ENCODE data around the gene FZD4. TPM values are rescaled to one million over a fixed set of nuclear protein-coding genes. Genes with fewer than 3 reads are reported as not detected.
A peak's percentile ranks its signal among the peaks of the same experiment; 100 is the strongest.
"Not testable (repeated sequence)": the region's sequence is repeated elsewhere in the genome, so short reads cannot be mapped to it uniquely, and the experiment has no call there.

FZD4 gene
- total RNA-seq, 1 donor from 2014 or later, result 19.6 TPM

DNA sequence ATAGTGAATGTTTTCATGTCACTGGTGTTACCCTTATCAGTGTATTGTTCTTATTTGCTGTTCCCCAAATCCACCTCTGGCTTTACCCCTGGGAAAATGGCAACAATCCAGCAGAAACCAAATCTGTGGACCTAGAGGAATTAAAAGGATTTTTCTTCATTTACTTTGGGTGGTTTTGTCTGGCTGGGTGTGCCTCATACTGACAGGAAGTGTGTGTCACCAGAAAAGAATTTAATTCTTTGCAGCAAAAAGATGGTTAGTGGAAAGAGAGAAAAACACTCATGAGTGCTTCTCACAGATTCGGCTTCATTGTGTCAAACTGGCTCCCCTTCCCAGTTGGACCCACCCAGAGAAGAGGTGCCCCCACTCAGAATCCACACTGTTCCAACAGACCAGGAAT is 38.9 kb downstream of the FZD4 start:
- peak in 1 of 2 donors; percentile 8 for DNase-seq (ENCODE audit: low spot score in 2 of 2)
- FAIRE-seq, result no peak

DNA sequence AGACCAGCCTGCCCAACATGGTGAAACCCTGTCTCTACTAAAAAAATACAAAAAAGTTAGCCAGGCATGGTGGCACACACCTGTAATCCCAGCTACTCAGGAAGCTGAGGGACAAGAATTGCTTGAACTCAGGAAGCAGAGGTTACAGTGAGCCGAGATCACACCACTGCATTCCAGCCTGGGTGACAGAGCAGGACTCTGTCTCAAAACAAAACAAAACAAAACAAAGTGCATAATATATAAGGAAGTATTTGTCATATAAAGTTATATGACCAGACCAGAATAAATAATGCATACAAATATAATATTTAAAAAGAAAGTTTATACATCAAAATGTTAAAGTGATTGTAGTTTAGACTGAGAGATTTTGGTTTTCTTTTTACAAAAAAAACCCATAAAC is 39.3 kb downstream of the FZD4 start:
- not testable (repeated sequence) for FAIRE-seq; DNase-seq (ENCODE audit: low spot score in 2 of 2)

DNA sequence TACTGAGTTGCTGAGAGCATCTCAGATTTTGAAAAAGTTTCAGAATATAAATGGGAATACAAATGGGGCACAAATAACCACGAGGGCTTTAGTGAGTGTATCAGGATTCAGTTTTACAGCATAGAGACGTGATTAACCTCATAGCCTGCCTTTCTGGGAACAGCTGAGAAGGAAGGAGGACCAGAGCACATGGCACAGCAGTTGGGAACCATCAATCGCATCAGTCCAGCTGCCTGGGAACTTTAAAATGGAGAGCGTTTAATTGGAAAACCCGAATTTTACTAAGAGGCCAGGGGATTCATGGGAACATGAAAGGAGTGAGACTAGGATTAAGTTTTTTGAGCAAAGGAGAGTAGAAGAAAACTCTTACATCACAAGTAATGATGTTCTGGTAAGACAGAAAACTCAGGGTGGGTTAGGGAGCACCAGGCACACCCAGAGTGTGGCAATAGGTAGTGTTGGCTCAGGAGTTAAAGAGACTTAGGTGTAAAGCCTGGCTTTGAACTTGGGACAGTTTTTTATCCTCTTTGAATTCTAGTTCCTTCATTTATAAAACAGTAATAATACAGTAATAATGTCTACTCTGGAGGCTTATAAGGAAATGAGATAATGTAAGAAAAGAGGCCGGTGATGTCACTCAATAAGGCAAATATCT is 40.2 kb downstream of the FZD4 start:
- FAIRE-seq, result no peak
- DNase-seq (ENCODE audit: low spot score in 2 of 2), result no peak

DNA sequence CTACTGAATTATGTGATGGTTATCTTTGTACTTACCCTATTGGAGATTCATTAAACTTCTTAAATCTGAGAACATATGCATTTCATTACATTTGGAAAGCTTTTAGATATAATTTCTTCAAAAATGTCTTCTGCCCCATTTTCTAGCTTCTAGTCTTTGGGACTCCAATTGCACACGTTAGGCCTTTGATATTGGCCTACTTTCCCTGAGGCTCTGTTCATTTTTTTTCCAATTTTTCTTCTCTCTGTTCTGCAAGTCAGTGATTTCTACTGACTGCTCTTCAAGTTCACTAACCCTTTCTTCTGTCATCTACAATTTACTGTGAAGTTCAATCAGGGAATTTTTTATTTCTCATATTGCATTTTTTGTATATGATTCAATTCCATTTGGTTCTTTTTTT is 43.0 kb downstream of the FZD4 start:
- FAIRE-seq, result no peak
- DNase-seq (ENCODE audit: low spot score in 2 of 2), result no peak

DNA sequence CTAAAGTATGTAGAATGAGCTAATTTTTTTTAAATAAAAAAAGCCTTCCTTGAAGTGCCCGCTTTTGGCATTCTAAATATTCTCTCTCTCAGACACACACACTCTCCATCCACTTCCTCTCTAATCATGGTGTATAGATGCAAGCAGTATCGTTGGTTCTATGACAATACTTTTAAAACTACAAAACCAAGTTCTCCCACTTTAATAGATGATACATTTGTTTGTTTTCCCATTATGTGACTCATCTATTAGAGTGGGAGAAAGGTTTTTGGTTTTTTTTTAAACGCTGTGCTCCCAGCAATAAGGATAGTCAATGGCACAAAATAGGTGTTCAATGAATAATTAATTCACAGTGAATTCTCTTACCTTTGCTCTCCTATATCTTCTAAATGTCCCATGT is 44.6 kb downstream of the FZD4 start:
- no peak for FAIRE-seq
- DNase-seq (ENCODE audit: low spot score in 2 of 2), result no peak

DNA sequence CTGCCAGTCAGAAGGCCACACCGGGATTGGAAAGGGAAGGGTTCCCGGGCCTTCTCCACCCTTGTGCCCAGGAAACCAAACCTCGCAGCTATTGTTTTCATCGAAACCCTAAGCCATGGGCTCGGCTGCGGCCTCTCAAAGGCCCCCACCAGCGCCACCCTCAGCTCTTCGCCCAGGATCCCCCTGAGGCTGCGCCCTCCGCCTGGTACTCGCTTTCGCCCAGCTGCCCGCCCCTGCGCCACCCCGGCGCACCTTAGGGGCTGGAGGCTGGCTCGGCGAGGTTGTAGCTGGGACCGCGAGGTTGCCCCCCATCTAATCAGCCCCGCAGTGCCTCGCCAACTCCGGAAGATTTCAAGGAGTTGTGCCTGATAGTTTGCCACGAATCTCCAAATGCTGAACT is 49.0 kb downstream of the FZD4 start:
- FAIRE-seq (no peak), DNase-seq (ENCODE audit: low spot score in 2 of 2) (no peak)

DNA sequence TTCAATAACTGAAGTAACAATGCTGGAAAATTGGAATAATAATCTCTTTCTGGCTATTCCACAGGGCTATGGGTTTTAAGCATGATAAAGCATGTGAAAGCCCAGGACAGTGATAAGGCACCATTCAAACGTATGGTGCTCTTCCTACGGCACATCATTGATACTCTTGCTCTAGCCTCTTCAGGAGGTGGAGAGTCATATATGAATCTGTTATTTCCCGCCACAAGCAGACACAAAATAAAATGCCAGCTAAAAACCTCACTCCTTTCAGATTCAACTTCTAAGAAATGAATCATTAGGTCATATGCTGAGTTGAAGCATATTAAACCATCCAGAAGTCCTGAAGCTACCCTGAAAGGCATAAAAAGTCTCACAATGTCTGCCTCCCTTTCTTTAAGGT is 49.9 kb downstream of the FZD4 start:
- no peak for FAIRE-seq
- DNase-seq (ENCODE audit: low spot score in 2 of 2), result no peak

DNA sequence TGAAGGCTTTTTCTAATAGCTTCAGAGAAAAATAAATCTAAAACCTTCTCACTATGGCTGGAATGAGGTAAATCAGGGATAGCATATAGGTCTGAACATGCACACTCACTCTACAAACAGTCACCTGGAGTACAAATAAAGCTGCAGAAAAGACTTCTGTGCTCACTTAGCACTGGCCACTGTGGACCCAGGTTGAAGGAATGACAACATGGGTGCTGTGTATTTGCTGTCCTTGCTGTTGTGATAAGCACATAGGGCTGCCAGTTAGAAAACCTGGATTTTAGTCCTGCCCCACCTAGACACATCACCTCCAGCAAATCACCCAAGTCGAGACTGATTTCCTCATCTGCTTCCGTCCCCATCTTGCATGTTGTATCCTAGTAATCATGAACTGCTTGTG is 51.2 kb downstream of the FZD4 start:
- FAIRE-seq (no peak), DNase-seq (ENCODE audit: low spot score in 2 of 2) (no peak)

DNA sequence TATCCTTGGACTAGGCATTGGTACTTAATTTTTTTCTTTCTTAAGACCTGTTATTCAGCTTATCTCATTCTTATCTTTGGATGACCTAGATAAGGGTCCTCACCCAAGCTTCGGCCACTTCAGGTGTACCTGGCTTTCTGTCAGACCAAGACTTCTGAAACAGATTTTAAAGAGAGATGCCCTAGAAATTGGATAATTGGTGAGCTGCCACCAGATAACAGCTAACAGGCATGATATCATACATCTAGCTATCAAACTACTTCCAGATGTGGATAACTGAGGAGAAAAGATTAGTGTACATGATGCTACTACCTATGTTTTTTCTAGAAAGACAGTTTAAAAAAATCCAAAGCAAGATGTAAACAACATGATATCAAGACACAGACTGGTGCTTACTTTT is 52.9 kb downstream of the FZD4 start:
- no peak for DNase-seq (ENCODE audit: low spot score in 2 of 2)
- FAIRE-seq, result no peak

DNA sequence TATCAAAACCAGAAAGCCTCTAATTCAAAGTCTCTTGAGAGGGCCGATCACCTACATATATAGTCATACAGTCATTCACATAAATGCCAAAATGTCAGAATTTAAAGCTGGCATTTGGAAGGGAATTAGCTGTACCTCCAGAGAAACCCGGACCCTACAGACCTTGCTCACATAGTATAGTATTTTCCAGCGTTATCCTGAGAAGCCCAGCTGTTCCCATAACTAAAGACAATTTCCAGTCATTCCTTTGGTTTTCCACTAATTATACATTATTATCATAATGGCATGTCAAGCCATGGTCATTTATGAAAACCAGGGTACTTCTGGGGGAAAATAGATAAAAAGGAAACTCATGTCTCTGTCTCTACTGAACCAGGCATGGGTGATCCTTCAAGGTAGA is 53.6 kb downstream of the FZD4 start:
- no peak for FAIRE-seq

DNA sequence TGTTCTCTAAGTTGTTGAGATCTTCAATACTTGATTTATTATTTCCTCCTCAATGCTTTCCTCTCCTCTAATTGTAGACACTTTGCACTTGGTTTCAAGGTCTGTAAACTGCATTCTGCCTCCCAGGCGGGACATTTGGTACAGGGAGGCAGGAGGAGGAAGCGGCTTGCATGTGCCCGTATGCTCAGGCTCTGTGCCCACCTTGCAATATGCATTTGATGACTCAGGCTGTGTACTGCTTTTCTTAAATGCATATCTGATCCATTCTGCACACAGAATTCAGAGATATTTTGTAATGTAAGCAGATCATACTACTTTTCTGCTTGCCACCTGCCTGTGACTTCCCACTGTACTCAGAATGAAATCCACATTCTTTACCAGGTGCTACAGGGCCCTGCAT is 55.0 kb downstream of the FZD4 start:
- DNase-seq (ENCODE audit: low spot score in 2 of 2), result no peak

More for the DNA sequence above, 53.6 kb downstream of the FZD4 start:
- no peak for DNase-seq (ENCODE audit: low spot score in 2 of 2)

DNA sequence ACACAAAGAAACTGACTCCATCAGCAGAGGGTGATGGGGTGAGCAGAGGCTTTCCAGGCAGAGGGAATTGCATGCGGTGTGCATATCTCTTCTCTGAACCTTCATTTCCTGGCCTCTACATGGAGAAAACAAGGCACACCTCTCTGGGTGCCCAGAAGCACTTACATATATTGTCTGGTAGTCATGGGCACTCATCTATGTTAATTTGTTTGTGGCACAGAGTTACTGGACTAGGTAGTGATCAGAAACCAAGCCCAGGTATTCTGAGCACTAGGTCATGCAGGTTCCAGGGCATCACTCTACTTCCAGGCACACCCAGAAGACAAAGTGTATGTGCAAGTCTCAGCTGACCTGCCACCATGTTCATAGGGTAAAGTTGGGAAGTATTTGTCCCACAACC is 56.5 kb downstream of the FZD4 start:
- DNase-seq (ENCODE audit: low spot score in 2 of 2) (no peak), FAIRE-seq (no peak)

More for the DNA sequence above, 55.0 kb downstream of the FZD4 start:
- no peak for FAIRE-seq

DNA sequence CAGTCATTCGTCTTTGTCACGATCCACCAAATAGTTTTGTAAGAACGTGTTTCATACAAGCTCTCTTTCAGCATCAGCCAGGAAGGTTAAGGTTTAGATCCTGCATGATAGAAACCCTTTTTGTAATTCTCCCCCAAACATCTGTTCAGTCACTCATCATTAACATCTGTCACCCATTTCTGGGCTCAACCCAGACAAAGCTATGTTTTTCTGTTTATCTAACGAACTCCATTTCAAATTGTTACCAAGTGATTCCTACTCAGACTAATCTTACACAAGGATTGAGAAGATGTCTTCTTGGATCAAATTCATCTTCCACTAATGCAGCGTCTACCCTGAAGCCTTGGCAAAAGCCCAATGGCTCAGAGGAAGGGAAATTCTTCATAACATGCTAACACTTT is 58.8 kb downstream of the FZD4 start:
- DNase-seq (ENCODE audit: low spot score in 2 of 2), result no peak
- no peak for FAIRE-seq

Other genes with a start within 250 kb of the FZD4 start
- gene PRSS23, start 154.9 kb downstream of the FZD4 start, total RNA-seq, result 23.6 TPM
- 37.5 TPM for gene TMEM135, start 82.5 kb upstream of the FZD4 start, total RNA-seq